Measurements from ENCODE around the gene SMC6.

SMC6 gene

GRCh38 chr2:17762451-17762850, 8.8 kb upstream of the SMC6 start:
- no peak for DNase-seq (ENCODE audit: low read depth in 2 of 2)

- DNase-seq (ENCODE audit: low read depth in 2 of 2) = no peak
Measured at GRCh38 chr2:17759805-17760204, 6.2 kb upstream of the SMC6 start.

GRCh38 chr2:17758118-17758517, 4.5 kb upstream of the SMC6 start:
- DNase-seq (ENCODE audit: low read depth in 2 of 2) = no peak

GRCh38 chr2:17757321-17757720, 3.7 kb upstream of the SMC6 start:
- no peak for DNase-seq (ENCODE audit: low read depth in 2 of 2)

- DNase-seq (ENCODE audit: low read depth in 2 of 2) = no peak
Measured at GRCh38 chr2:17756668-17757067, 3.1 kb upstream of the SMC6 start.

GRCh38 chr2:17754773-17755425, 1.3 kb upstream of the SMC6 start:
- DNase-seq (ENCODE audit: low read depth in 2 of 2) = no peak

- peak; percentile 25 to 34 for DNase-seq (ENCODE audit: low read depth in 2 of 2)
Measured at GRCh38 chr2:17752892-17753802, 463 bp downstream of the SMC6 start.

DNA sequence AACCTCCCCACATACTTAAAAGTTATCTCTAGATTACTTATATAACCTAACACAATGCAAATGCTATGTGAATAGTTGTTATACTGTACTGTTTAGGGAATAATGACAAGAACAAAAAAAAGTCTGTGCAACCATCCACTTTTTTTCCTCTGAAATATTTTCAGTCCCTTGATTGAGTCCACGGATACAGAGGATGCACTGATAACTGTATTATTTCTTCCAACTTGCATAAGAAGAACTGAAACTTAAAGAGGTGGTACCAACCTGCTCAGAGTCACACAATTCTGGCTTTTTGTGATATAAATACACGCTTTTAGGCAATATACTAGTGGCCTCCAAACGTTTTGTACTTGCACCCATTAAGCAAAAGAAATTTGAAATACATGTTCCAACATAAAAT, 1.4 kb downstream of the SMC6 start:
- DNase-seq (ENCODE audit: low read depth in 2 of 2) = no peak

DNA sequence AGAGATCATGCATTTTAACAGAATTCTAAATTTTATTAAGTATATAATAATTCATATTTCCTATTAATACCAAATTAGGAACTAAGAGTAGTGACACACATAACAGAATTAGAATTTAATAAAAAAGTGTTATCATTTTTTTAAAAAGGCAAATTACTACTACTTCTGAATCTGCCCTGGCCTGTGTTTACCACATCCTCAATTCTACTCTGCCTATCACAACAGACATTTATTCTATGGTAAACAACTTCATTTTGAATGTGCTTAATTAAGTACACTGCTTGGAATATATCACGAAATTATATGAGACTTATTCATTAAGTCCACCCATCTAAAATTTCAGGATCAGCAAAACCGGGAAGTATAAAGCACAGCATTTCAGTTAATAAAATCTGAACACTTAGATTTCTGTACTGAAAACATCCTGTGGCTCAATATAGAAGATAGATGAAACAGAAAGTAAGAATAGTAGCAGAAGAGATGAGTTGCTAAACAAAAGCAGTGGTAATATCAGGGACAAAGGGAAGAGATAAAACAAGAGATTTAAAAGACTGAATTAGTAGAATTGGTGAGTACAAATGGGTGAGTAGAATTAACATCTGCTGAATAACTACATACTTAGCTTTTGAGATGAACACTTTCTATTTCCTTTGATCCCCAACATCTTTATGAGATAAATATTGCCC, 3.7 kb downstream of the SMC6 start:
- DNase-seq (ENCODE audit: low read depth in 2 of 2) = no peak

- no peak for DNase-seq (ENCODE audit: low read depth in 2 of 2)
Measured at GRCh38 chr2:17748745-17749144, 4.9 kb downstream of the SMC6 start.

GRCh38 chr2:17747684-17748452, 5.7 kb downstream of the SMC6 start:
- no peak for DNase-seq (ENCODE audit: low read depth in 2 of 2)

DNA sequence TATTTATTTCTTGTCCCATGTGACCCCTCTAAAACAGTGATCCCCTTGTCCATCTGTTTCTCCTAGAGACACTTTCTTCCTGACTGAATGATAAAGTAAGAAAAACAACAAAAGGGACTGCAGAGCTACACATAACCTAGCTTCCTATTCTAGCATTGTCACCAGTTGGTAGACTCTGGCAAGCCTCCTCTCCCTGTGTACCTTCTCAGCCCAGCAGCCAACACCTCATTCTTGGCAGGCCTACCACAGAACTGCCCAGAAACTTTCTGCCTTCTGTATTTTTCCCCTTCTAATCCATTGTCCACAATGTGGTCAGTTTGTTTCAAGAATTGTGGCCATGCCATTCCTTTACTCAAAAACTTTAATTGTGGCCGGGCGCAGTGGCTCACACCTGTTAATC, 13.4 kb downstream of the SMC6 start:
- no peak for DNase-seq (ENCODE audit: low read depth in 2 of 2)

DNA sequence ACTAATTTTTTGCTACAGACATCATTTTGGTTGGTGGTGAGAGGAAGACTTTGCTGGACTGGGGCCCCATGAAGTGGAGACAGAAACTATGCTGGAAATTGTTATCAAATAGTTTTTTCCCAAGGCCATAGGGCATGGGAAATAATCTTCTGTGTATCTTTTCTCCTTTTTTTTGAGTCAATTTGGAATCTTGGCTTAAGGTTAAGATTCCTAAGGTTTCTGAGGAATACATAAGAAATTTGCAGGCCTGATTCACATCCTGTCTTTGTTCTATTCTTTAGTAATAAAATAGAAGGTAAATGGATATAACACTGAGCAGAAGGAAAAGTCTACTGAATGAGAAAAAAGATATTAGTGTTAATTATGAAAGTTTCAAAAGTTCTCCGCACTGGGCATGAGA, 16.6 kb downstream of the SMC6 start:
- DNase-seq (ENCODE audit: low read depth in 2 of 2) = no peak

- no peak for DNase-seq (ENCODE audit: low read depth in 2 of 2)
Measured at GRCh38 chr2:17735864-17736263, 17.7 kb downstream of the SMC6 start.

DNA sequence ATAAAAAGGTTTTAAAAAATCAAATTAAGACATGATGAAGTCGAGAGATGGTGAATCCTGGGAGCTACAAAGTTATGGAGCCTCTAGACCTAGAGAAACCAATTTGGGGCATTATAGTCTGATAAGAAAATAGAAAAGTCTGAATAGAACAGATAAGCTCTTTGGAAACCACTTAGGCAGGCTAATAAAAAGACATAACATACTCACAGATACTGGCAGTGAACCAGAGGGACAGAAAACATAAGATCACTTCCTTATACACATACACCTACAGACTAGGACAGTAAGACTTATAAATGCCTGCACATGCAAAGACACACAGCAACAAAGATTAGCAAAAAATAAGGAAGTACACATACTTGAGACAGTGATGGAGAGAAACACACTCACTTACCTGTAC, 20.0 kb downstream of the SMC6 start:
- no peak for DNase-seq (ENCODE audit: low read depth in 2 of 2)

- no peak for DNase-seq (ENCODE audit: low read depth in 2 of 2)
Measured at GRCh38 chr2:17729880-17730279, 23.7 kb downstream of the SMC6 start.

DNA sequence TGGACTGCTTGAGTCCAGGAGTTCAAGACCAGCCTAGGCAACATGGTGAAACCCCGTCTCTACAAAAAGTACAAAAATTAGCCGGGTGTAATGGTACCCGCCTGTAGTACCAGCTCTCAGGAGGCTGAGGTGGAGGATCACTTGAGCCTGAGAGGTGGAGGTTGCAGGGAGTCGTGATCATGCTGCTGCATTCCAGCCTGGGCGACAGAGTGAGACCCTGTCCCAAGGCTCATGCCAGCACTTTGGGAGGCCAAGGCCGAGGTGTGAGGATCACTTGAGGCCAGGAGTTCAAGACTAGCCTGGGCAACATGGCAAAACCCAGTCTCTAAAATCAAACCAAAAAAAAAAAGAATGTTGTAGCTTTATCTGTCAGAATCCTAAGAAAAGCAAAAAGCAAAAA, 25.4 kb downstream of the SMC6 start:
- no peak for DNase-seq (ENCODE audit: low read depth in 2 of 2)

GRCh38 chr2:17719562-17720371, 33.8 kb downstream of the SMC6 start:
- no peak for DNase-seq (ENCODE audit: low read depth in 2 of 2)

GRCh38 chr2:17718689-17719088, 34.9 kb downstream of the SMC6 start:
- no peak for DNase-seq (ENCODE audit: low read depth in 2 of 2)

DNA sequence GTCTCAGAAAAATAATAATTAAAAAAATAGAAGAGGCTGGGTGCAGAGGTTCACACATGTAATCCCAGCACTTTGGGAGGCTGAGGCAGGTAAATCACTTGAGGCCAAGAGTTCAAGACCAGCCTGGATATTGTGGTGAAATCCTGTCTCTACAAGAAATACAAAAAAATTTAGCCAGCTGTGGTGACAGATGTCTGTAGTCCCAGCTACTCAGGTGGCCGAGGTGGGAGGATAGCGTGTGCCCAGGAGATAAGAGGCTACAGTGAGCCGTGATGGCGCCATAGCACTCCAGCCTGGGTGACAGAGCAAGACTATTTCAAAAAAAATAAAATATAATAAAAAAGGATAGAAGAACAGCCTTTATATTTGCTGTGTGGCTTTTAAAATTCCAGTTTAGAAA, 35.9 kb downstream of the SMC6 start:
- DNase-seq (ENCODE audit: low read depth in 2 of 2) = no peak

- DNase-seq (ENCODE audit: low read depth in 2 of 2) = no peak
Measured at GRCh38 chr2:17713291-17713690, 40.3 kb downstream of the SMC6 start.

Measured in stimulated activated CD8-positive, alpha-beta memory T cell treated with anti-CD3 and anti-CD28 coated beads, Interleukin-15, amount 100 ng/mL, for 48 hours (primary cell).